GM23338 (cell line): Measurements from ENCODE around the gene FMN2. TPM values are rescaled to one million over a fixed set of nuclear protein-coding genes. Genes with fewer than 3 reads are reported as not detected.
"Not testable (repeated sequence)": the region's sequence is repeated elsewhere in the genome, so short reads cannot be mapped to it uniquely, and the experiment has no call there.

Source experiments
- ATAC-seq: fragments of 200-7000 bp; cut with Tn5 transposase; 3 replicates; pipeline ENCODE4 v1.9.1; 2020
- DNase-seq: peaks from one replicate; pipeline ENCODE4 v3.0.0-alpha.2; 2015; ENCODE audit warnings: low spot score
- H2AFZ ChIP-seq: fragments of 200-600 bp; sonication (generic); 2 replicates; pipeline ENCODE4 v1.8.0; 2016; ENCODE audit warnings: antibody characterized with exemption, mild to moderate bottlenecking, moderate library complexity
- H3F3A ChIP-seq: fragments of 200-600 bp; sonication (generic); replicated peaks from 2 replicates; pipeline ENCODE4 v1.8.0; 2017; ENCODE audit warnings: antibody characterized with exemption, mixed run types, low read depth
- H3K27ac ChIP-seq: fragments of 200-600 bp; sonication (generic); 2 replicates; pipeline ENCODE4 v1.6.1; 2016; ENCODE audit warnings: low read depth
- H3K27me3 ChIP-seq: fragments of 200-600 bp; sonication (generic); 2 replicates; pipeline ENCODE4 v1.8.0; 2016; ENCODE audit warnings: mild to moderate bottlenecking, mixed run types, moderate library complexity; ENCODE audit not compliant: insufficient read depth
- H3K36me3 ChIP-seq: fragments of 200-600 bp; sonication (generic); 2 replicates; pipeline ENCODE4 v1.8.0; 2016; ENCODE audit warnings: mild to moderate bottlenecking; ENCODE audit not compliant: insufficient read depth
- H3K4me1 ChIP-seq: fragments of 200-600 bp; sonication (generic); 2 replicates; pipeline ENCODE4 v1.8.0; 2016; ENCODE audit warnings: mild to moderate bottlenecking, moderate library complexity; ENCODE audit not compliant: insufficient read depth
- H3K4me2 ChIP-seq: fragments of 200-600 bp; sonication (generic); 2 replicates; pipeline ENCODE4 v1.7.1; 2017; ENCODE audit warnings: mixed run types
- H3K4me3 ChIP-seq: fragments of 200-600 bp; sonication (generic); 2 replicates; pipeline ENCODE4 v1.6.1; 2016; ENCODE audit warnings: mixed run types
- H3K79me2 ChIP-seq: fragments of 200-600 bp; sonication (generic); replicated peaks from 2 replicates; pipeline ENCODE4 v1.8.0; 2017; ENCODE audit warnings: mild to moderate bottlenecking; ENCODE audit not compliant: insufficient read depth
- H3K9me2 ChIP-seq: fragments of 200-600 bp; sonication (generic); 2 replicates; pipeline ENCODE4 v1.8.0; 2017; ENCODE audit not compliant: insufficient read depth
- H4K20me1 ChIP-seq: fragments of 200-600 bp; sonication (generic); replicated peaks from 2 replicates; pipeline ENCODE4 v1.8.0; 2017; ENCODE audit warnings: mild to moderate bottlenecking; ENCODE audit not compliant: insufficient read depth
- H3K27ac Mint-ChIP-seq: 2 replicates; pipeline ENCODE4 v1.8.0; 2020; ENCODE audit warnings: inconsistent platforms, mild to moderate bottlenecking, moderate library complexity, mixed read lengths
- H3K27me3 Mint-ChIP-seq: 3 replicates; pipeline ENCODE4 v1.8.0; 2022; ENCODE audit warnings: low read depth, mild to moderate bottlenecking, moderate library complexity, mixed read lengths, inconsistent platforms; ENCODE audit not compliant: insufficient read depth, poor library complexity
- H3K36me3 Mint-ChIP-seq: 3 replicates; pipeline ENCODE4 v1.8.0; 2021; ENCODE audit warnings: low read depth, mild to moderate bottlenecking, inconsistent platforms, moderate library complexity, mixed read lengths
- H3K4me1 Mint-ChIP-seq: 3 replicates; pipeline ENCODE4 v1.8.0; 2020; ENCODE audit warnings: mild to moderate bottlenecking, inconsistent platforms, mixed read lengths
- H3K4me3 Mint-ChIP-seq: 3 replicates; pipeline ENCODE4 v1.8.0; 2021; ENCODE audit warnings: moderate library complexity, mild to moderate bottlenecking, inconsistent platforms, mixed read lengths
- H3K9me3 Mint-ChIP-seq: 3 replicates; pipeline ENCODE4 v1.8.0; 2020; ENCODE audit warnings: moderate library complexity, mild to moderate bottlenecking, inconsistent platforms, mixed read lengths
- CREB1 ChIP-seq: fragments of 250-450 bp; sonication (Bioruptor Pico); IDR thresholded peaks from 2 replicates; pipeline ENCODE4 v1.5.0; 2020; ENCODE audit warnings: low read depth, mild to moderate bottlenecking, moderate library complexity
- EZH2 ChIP-seq: fragments of 200-600 bp; sonication (generic); IDR thresholded peaks from one replicate; pipeline ENCODE4 v1.8.0; 2017; ENCODE audit warnings: antibody characterized with exemption, mild to moderate bottlenecking, low read depth; ENCODE audit not compliant: unreplicated experiment
- JUNB ChIP-seq: IDR thresholded peaks from one replicate; pipeline ENCODE4 v1.6.1; 2016; ENCODE audit warnings: antibody characterized with exemption; ENCODE audit not compliant: unreplicated experiment
- NANOG ChIP-seq: IDR thresholded peaks from 2 replicates; pipeline ENCODE4 v1.6.1; 2016; ENCODE audit warnings: antibody characterized with exemption, borderline replicate concordance
- POLR2AphosphoS5 ChIP-seq: IDR thresholded peaks from 2 replicates; pipeline ENCODE4 v1.6.1; 2016; ENCODE audit warnings: antibody characterized with exemption, low read depth
- polyA plus RNA-seq: library from polyadenylated mRNA; unstranded; fragments of >200 nt; fragmentation: Nextera tagmentation; extraction: Ambion mirVana; gene quantifications from 2 replicates; pipeline ENCODE4 v1.2.1, GENCODE V29; 2016
- total RNA-seq: library from RNA; depleted of rRNA; stranded (reverse); fragments of >200 nt; shearing (Covaris generic); gene quantifications from 2 replicates; pipeline ENCODE4 v1.2.3, GENCODE V29; 2014
- TF ChIP-seq, protein P1 (sequence below), 2 experiments: fragments of 200-600 bp in 1 of 2; sonication (generic) in 1 of 2; conservative IDR thresholded peaks; 2 replicates each; pipeline versions ENCODE4 v1.5.1 to v1.6.1; 2016 to 2017; ENCODE audit warnings: antibody characterized with exemption in 2 of 2, low read depth in 2 of 2, mild to moderate bottlenecking in 2 of 2, moderate library complexity in 1 of 2

FMN2 gene
- total and polyA plus RNA-seq, 2 experiments from 2014 or later = 1.5 to 2.5 TPM

DNA sequence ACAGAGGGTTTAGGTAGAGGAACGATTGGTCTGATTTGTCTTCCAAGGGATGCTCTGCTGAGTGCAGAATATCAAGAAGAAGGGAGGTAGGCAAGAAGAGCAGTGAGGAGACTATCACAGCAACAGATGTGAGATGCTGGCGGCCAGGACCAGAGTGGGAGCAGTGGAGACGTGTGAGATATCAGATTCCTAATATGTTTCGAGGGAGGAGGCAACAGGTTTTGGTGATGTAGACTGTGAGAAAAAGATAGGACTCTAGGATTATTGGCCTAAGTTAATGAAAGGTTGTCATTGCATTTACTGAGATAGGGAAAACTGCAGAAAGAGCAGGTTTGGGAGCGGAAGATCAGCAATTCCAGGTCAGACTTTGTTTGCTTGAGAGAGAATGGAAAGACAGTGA, 182.9 kb downstream of the FMN2 start:
- no peak for TF ChIP-seq EZH2
- TF ChIP-seq, protein P1, sequence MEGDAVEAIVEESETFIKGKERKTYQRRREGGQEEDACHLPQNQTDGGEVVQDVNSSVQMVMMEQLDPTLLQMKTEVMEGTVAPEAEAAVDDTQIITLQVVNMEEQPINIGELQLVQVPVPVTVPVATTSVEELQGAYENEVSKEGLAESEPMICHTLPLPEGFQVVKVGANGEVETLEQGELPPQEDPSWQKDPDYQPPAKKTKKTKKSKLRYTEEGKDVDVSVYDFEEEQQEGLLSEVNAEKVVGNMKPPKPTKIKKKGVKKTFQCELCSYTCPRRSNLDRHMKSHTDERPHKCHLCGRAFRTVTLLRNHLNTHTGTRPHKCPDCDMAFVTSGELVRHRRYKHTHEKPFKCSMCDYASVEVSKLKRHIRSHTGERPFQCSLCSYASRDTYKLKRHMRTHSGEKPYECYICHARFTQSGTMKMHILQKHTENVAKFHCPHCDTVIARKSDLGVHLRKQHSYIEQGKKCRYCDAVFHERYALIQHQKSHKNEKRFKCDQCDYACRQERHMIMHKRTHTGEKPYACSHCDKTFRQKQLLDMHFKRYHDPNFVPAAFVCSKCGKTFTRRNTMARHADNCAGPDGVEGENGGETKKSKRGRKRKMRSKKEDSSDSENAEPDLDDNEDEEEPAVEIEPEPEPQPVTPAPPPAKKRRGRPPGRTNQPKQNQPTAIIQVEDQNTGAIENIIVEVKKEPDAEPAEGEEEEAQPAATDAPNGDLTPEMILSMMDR (conservative IDR thresholded peaks at IDR 0.05; ENCODE audit: low read depth in 2 of 2) = no peak
- TF ChIP-seq CREB1 (CRISPR knock-in tag) = no peak
- TF ChIP-seq JUNB = no peak
- H3F3A ChIP-seq = no peaks in the 10 kb centered on the region
- H3K9me2 ChIP-seq = no peaks in the 10 kb centered on the region
- H3K36me3 Mint-ChIP-seq = no peaks in the 10 kb centered on the region
- H3K27ac Mint-ChIP-seq = no peak overlapping the region
- ATAC-seq (no peak), DNase-seq (no peak)
- no peaks in the 10 kb centered on the region for H3K27me3 ChIP-seq
- no peaks in the 10 kb centered on the region for H4K20me1 ChIP-seq
- H3K79me2 ChIP-seq = no peaks in the 10 kb centered on the region
- H3K27me3 Mint-ChIP-seq = peaks cover 5% of the 10 kb centered on the region
- no peak overlapping the region for H2AFZ ChIP-seq
- no peaks in the 10 kb centered on the region for H3K36me3 ChIP-seq
- H3K27ac ChIP-seq = no peak overlapping the region
- no peak overlapping the region for H3K4me3 ChIP-seq
- H3K4me2 ChIP-seq = no peak overlapping the region
- peaks cover 4% of the 10 kb centered on the region; the same call in 1 of the 2 replicates for H3K4me1 ChIP-seq
- peaks cover 4% of the 10 kb centered on the region; the same call in 2 of the 3 replicates for H3K4me1 Mint-ChIP-seq
- no peak overlapping the region for H3K4me3 Mint-ChIP-seq
- no peaks in the 10 kb centered on the region for H3K9me3 Mint-ChIP-seq

DNA sequence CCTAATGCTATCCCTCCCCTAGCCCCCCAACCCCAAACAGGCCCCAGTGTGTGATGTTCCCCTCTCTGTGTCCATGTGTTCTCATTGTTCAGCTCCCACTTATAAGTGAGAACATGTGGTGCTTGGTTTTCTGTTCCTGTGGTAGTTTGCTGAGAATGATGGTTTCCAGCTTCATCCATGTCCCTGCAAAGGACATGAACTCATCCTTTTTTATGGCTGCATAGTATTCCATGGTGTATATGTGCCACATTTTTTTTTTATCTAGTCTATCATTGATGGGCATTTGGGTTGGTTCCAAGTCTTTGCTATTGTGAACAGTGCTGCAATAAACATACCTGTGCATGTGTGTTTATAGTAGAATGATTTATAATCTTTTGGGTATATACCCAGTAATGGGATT, 183.5 kb downstream of the FMN2 start:
- H3K36me3 Mint-ChIP-seq, DNase-seq, H3K4me1 ChIP-seq, ATAC-seq, H3K9me3 Mint-ChIP-seq, H3K4me2 ChIP-seq, H4K20me1 ChIP-seq, H3K4me3 Mint-ChIP-seq, H3K36me3 ChIP-seq, H3K9me2 ChIP-seq, H3K27ac Mint-ChIP-seq, H3K27me3 ChIP-seq, H3K27me3 Mint-ChIP-seq, H2AFZ ChIP-seq, H3K27ac ChIP-seq, H3K4me1 Mint-ChIP-seq, H3F3A ChIP-seq, H3K79me2 ChIP-seq, H3K4me3 ChIP-seq: not testable (repeated sequence)

- H3K36me3 ChIP-seq = no peaks in the 10 kb centered on the region
- Mint-ChIP-seq H3K27ac (no peak overlapping the region), H3K27me3 (peaks cover 2% of the 10 kb centered on the region), H3K4me3 (no peak overlapping the region), H3K4me1 (no peaks in the 10 kb centered on the region; the same call in 2 of the 3 replicates), H3K36me3 (no peaks in the 10 kb centered on the region), H3K9me3 (no peaks in the 10 kb centered on the region)
- no peak overlapping the region for H3K27ac ChIP-seq
- H2AFZ ChIP-seq = no peak overlapping the region
- no peaks in the 10 kb centered on the region for H3K9me2 ChIP-seq
- no peak overlapping the region for H3K4me2 ChIP-seq
- no peak for TF ChIP-seq NANOG
- TF ChIP-seq POLR2AphosphoS5 = no peak
- H3K79me2 ChIP-seq = no peaks in the 10 kb centered on the region
- no peak overlapping the region for H3K4me3 ChIP-seq
- no peak for DNase-seq
- no peaks in the 10 kb centered on the region for H3K27me3 ChIP-seq
- H3K4me1 ChIP-seq = no peaks in the 10 kb centered on the region
- no peaks in the 10 kb centered on the region for H4K20me1 ChIP-seq
- no peak for ATAC-seq
- H3F3A ChIP-seq = no peaks in the 10 kb centered on the region
Observed at GRCh38 chr1:240278082-240278481, 186.4 kb downstream of the FMN2 start.
